ENCODE results near the gene KEL. TPM values are rescaled to one million over a fixed set of nuclear protein-coding genes. Genes with fewer than 3 reads are reported as not detected.

KEL gene
- total RNA-seq, 1 experiment from 2014 or later: not detected

- Mint-ChIP-seq H3K4me3 (ENCODE audit: unreplicated experiment) (no peak overlapping the region), H3K9me3 (ENCODE audit: unreplicated experiment) (no peaks in the 10 kb centered on the region), H3K27me3 (ENCODE audit: insufficient read depth, unreplicated experiment) (no peaks in the 10 kb centered on the region), H3K27ac (ENCODE audit: unreplicated experiment) (no peak overlapping the region), H3K36me3 (ENCODE audit: insufficient read depth, unreplicated experiment) (no peaks in the 10 kb centered on the region), H3K4me1 (ENCODE audit: low read depth, unreplicated experiment) (peaks cover 15% of the 10 kb centered on the region)
- CTCF ChIA-PET: no interaction called here
- Histone ChIP-seq H3K4me1 (peaks cover 18% of the 10 kb centered on the region), H3K36me3 (ENCODE audit: control insufficient read depth, insufficient read depth, low read length) (no peaks in the 10 kb centered on the region), H3K9me3 (0 out of 2 replicates have a peak, but pooled peaks cover 4% of the 10 kb centered on the region), H3K27me3 (replicated peaks; ENCODE audit: control insufficient read depth, insufficient read depth, low read length) (no peaks in the 10 kb centered on the region), H3K4me3 (ENCODE audit: low read depth, low read length) (no peak overlapping the region)
- intact Hi-C loops (cut with micrococcal nuclease; ENCODE audit: unreplicated experiment): no loop called here
- TF ChIP-seq CTCF (IDR thresholded peaks at IDR 0.05; ENCODE audit: insufficient read depth in 1 of 2, low read depth in 1 of 2, low read length in 1 of 2, severe bottlenecking in 1 of 2, unreplicated experiment in 1 of 2): no peak
- no TSS peak for BruUV-seq (replicated peaks)
- DNase-seq: no peak
- POLR2A ChIA-PET: no interaction called here
These were observed 34.9 kb downstream of the KEL start for GRCh38 chr7:142927085-142927745.

- H3K9me3 Mint-ChIP-seq (ENCODE audit: unreplicated experiment): no peaks in the 10 kb centered on the region
- CTCF ChIA-PET: interaction anchor here (0.6 kb wide), 1 partner anchor 10 kb away, joined by 3 read pairs; no protein-coding TSS in a partner anchor
These were observed 36.8 kb downstream of the KEL start for GRCh38 chr7:142925413-142925812.

GRCh38 chr7:142923391-142923790 lies 38.8 kb downstream of the KEL start:
- Histone ChIP-seq H3K9me3 (no peaks in the 10 kb centered on the region), H3K4me1 (peaks cover 20% of the 10 kb centered on the region), H3K27me3 (replicated peaks; ENCODE audit: control insufficient read depth, insufficient read depth, low read length) (no peaks in the 10 kb centered on the region), H3K36me3 (ENCODE audit: control insufficient read depth, insufficient read depth, low read length) (no peaks in the 10 kb centered on the region), H3K4me3 (ENCODE audit: low read depth, low read length) (no peak overlapping the region)
- DNase-seq: no peak
- Mint-ChIP-seq H3K4me1 (ENCODE audit: low read depth, unreplicated experiment) (peaks cover 15% of the 10 kb centered on the region), H3K27me3 (ENCODE audit: insufficient read depth, unreplicated experiment) (no peaks in the 10 kb centered on the region), H3K9me3 (ENCODE audit: unreplicated experiment) (no peaks in the 10 kb centered on the region), H3K4me3 (ENCODE audit: unreplicated experiment) (no peak overlapping the region), H3K27ac (ENCODE audit: unreplicated experiment) (peak overlapping the region; percentile 65), H3K36me3 (ENCODE audit: insufficient read depth, unreplicated experiment) (no peaks in the 10 kb centered on the region)
- no peak for TF ChIP-seq CTCF (IDR thresholded peaks at IDR 0.05; ENCODE audit: insufficient read depth in 1 of 2, low read depth in 1 of 2, low read length in 1 of 2, severe bottlenecking in 1 of 2, unreplicated experiment in 1 of 2)
- BruUV-seq (replicated peaks): no TSS peak
- intact Hi-C loops (cut with micrococcal nuclease; ENCODE audit: unreplicated experiment): loop anchor here (1.0 kb wide), 1 partner anchor 10 kb away; no protein-coding TSS in a partner anchor
- CTCF ChIA-PET: interaction anchor here (0.6 to 2.0 kb wide), 2 partner anchors 13 to 292 kb away, joined by 3 to 6 read pairs; no protein-coding TSS in a partner anchor
- POLR2A ChIA-PET: no interaction called here

More at GRCh38 chr7:142925413-142925812, 36.8 kb downstream of the KEL start:
- Histone ChIP-seq H3K27me3 (replicated peaks; ENCODE audit: control insufficient read depth, insufficient read depth, low read length) (no peaks in the 10 kb centered on the region), H3K4me3 (ENCODE audit: low read depth, low read length) (no peak overlapping the region), H3K36me3 (ENCODE audit: control insufficient read depth, insufficient read depth, low read length) (no peaks in the 10 kb centered on the region), H3K4me1 (peaks cover 20% of the 10 kb centered on the region), H3K9me3 (no peaks in the 10 kb centered on the region)
- no TSS peak for BruUV-seq (replicated peaks)
- Mint-ChIP-seq H3K4me1 (ENCODE audit: low read depth, unreplicated experiment) (peaks cover 15% of the 10 kb centered on the region), H3K36me3 (ENCODE audit: insufficient read depth, unreplicated experiment) (no peaks in the 10 kb centered on the region), H3K27me3 (ENCODE audit: insufficient read depth, unreplicated experiment) (no peaks in the 10 kb centered on the region), H3K27ac (ENCODE audit: unreplicated experiment) (no peak overlapping the region), H3K4me3 (ENCODE audit: unreplicated experiment) (no peak overlapping the region)
- no peak for DNase-seq
- intact Hi-C loops (cut with micrococcal nuclease; ENCODE audit: unreplicated experiment): no loop called here
- POLR2A ChIA-PET: no interaction called here
- no peak for TF ChIP-seq CTCF (IDR thresholded peaks at IDR 0.05; ENCODE audit: insufficient read depth in 1 of 2, low read depth in 1 of 2, low read length in 1 of 2, severe bottlenecking in 1 of 2, unreplicated experiment in 1 of 2)
